Ishikawa (cell line): ENCODE data around the gene LIN7C.

ENCODE experiments used
- CREB1 ChIP-seq: IDR thresholded peaks from 2 replicates; pipeline ENCODE4 v1.6.1; 2012; ENCODE audit warnings: low read depth
- EGR1 ChIP-seq: IDR thresholded peaks from 2 replicates; pipeline ENCODE4 v1.6.1; 2012
- EP300 ChIP-seq: IDR thresholded peaks from 2 replicates; pipeline ENCODE4 v1.6.1; 2012; ENCODE audit warnings: borderline replicate concordance
- RAD21 ChIP-seq: IDR thresholded peaks from 2 replicates; pipeline ENCODE4 v1.6.1; 2012; ENCODE audit warnings: low read depth
- TAF1 ChIP-seq: IDR thresholded peaks from 2 replicates; pipeline ENCODE4 v1.6.1; 2012; ENCODE audit warnings: low read depth, mild to moderate bottlenecking
- ZBTB7A ChIP-seq: IDR thresholded peaks from 2 replicates; pipeline ENCODE4 v1.6.1; 2012; ENCODE audit warnings: low read depth

DNA sequence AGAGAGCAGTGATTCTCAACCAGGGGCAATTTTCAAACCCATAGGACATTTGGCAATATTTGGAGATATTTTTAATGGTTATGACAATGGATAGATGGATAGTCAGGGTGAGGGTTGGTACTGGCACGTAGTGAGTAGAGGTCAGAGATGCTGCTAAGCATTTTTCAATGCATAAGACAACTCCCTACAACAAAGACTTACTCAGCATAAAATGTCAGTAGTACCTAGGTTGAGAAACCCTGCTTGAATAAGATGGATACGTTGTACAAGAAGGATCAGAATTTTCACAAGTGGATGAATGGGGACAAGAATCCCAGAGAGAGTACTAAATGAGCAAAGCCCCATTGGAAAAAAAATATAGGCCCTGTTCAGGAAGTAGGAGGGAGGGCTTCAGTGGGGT is 11.9 kb upstream of the LIN7C start:
- no peak for TF ChIP-seq ZBTB7A
- no peak for TF ChIP-seq EGR1
- no peak for TF ChIP-seq CREB1
- TF ChIP-seq TAF1: no peak
- TF ChIP-seq RAD21: no peak
- no peak for TF ChIP-seq EP300
